HL-60 (cell line): ENCODE results near the gene SLC49A3.

ENCODE experiments used
- CTCF ChIP-seq: IDR thresholded peaks from one replicate; pipeline ENCODE4 v1.5.1; 2011; ENCODE audit warnings: low read length, control low read depth, inconsistent platforms; ENCODE audit not compliant: insufficient read depth
- GABPA ChIP-seq: IDR thresholded peaks from 2 replicates; pipeline ENCODE4 v1.6.1; 2012; ENCODE audit warnings: low read depth
- SPI1 ChIP-seq: IDR thresholded peaks from 2 replicates; pipeline ENCODE4 v1.6.1; 2012; ENCODE audit warnings: low read depth, mild to moderate bottlenecking, borderline replicate concordance

- TF ChIP-seq GABPA (no peak), CTCF (no peak), SPI1 (no peak)
Observed at GRCh38 chr4:704198-704891, 15.4 kb upstream of the SLC49A3 start.
